OCI-LY3 (cell line): ENCODE measurements around the gene KCNS1.

Experiments used
- H2AFZ ChIP-seq: fragments of 200-600, 300-600 bp; shearing (Covaris generic); 2 replicates; pipeline ENCODE4 v1.6.0; 2014; ENCODE audit warnings: antibody characterized with exemption, low read depth, low read length
- H3K27ac ChIP-seq: fragments of 200-600, 300-600 bp; sonication (generic); 2 replicates; pipeline ENCODE4 v1.5.1; 2014; ENCODE audit warnings: mild to moderate bottlenecking, low read length, moderate library complexity, mixed read lengths
- H3K27me3 ChIP-seq: fragments of 200-600, 300-600 bp; sonication (generic); 2 replicates; pipeline ENCODE4 v1.6.1; 2014; ENCODE audit warnings: low read depth, low read length, mixed read lengths
- H3K36me3 ChIP-seq: fragments of 200-600, 300-600 bp; sonication (generic); replicated peaks from 2 replicates; pipeline ENCODE3; 2014; ENCODE audit warnings: low read depth, low read length, mixed read lengths
- H3K4me1 ChIP-seq: fragments of 300-600, 200-600 bp; sonication (generic); 2 replicates; pipeline ENCODE4 v1.6.1; 2014; ENCODE audit warnings: low read length, mixed read lengths
- H3K4me2 ChIP-seq: fragments of 200-600, 300-600 bp; sonication (generic); 2 replicates; pipeline ENCODE4 v1.6.1; 2014; ENCODE audit warnings: low read length, mixed read lengths
- H3K4me3 ChIP-seq: fragments of 300-600, 200-600 bp; sonication (generic); 2 replicates; pipeline ENCODE4 v1.5.1; 2014; ENCODE audit warnings: antibody characterized with exemption, mild to moderate bottlenecking, low read length, moderate library complexity
- H3K79me2 ChIP-seq: fragments of 300-600, 200-600 bp; shearing (Covaris generic); 2 replicates; pipeline ENCODE4 v1.6.1; 2014; ENCODE audit warnings: mild to moderate bottlenecking, low read length, mixed read lengths
- H3K9ac ChIP-seq: fragments of 300-600, 200-600 bp; shearing (Covaris generic); 2 replicates; pipeline ENCODE4 v1.6.0; 2014; ENCODE audit warnings: mild to moderate bottlenecking, low read length, moderate library complexity
- H3K9me3 ChIP-seq: fragments of 200-600, 300-600 bp; shearing (Covaris generic); 2 replicates; pipeline ENCODE4 v1.6.1; 2014; ENCODE audit warnings: low read length, mixed read lengths; ENCODE audit not compliant: insufficient read depth
- H4K20me1 ChIP-seq: fragments of 200-600, 300-600 bp; sonication (generic); 2 replicates; pipeline ENCODE4 v1.6.1; 2016; ENCODE audit warnings: low read length, mixed read lengths; ENCODE audit not compliant: insufficient read depth
- EZH2phosphoT487 ChIP-seq: fragments of 200-600 bp; shearing (Covaris generic); IDR thresholded peaks from 2 replicates; pipeline ENCODE4 v1.6.1; 2018; ENCODE audit warnings: antibody characterized with exemption, mixed run types, low read depth
- TF ChIP-seq, protein P1 (sequence below): fragments of 200-600, 300-600 bp; sonication (generic); IDR thresholded peaks from 2 replicates; pipeline ENCODE4 v1.5.1; 2014; ENCODE audit warnings: antibody characterized with exemption, low read length, low read depth

The KCNS1 gene

DNA sequence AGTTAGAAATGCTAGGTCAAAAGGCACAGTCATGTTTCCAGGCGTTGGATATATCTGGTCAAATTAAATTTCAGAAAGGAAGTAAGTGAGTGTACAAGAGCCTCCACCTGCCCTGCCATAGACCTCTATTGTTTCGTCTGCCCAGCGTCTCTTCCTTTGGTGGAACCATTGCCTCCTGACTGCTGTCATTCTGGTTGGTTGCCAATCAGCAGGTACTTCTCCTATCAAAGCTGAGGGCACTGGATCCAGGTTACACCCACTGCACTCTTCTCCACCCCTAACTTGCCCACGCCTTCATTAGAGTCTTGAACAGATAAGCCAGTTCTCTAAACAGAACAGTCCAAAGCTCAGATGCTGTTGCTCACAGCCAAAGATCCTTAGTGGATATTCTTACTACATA, 16.7 kb upstream of the KCNS1 start:
- H3K9ac ChIP-seq: no peak overlapping the region
- no peaks in the 10 kb centered on the region for H3K9me3 ChIP-seq
- H3K79me2 ChIP-seq: no peaks in the 10 kb centered on the region
- no peaks in the 10 kb centered on the region for H4K20me1 ChIP-seq
- peaks cover 10% of the 10 kb centered on the region for H3K4me1 ChIP-seq
- no peak overlapping the region for H3K4me3 ChIP-seq
- no peak overlapping the region for H2AFZ ChIP-seq
- H3K36me3 ChIP-seq: no peaks in the 10 kb centered on the region
- H3K4me2 ChIP-seq: no peak overlapping the region
- TF ChIP-seq, protein P1, sequence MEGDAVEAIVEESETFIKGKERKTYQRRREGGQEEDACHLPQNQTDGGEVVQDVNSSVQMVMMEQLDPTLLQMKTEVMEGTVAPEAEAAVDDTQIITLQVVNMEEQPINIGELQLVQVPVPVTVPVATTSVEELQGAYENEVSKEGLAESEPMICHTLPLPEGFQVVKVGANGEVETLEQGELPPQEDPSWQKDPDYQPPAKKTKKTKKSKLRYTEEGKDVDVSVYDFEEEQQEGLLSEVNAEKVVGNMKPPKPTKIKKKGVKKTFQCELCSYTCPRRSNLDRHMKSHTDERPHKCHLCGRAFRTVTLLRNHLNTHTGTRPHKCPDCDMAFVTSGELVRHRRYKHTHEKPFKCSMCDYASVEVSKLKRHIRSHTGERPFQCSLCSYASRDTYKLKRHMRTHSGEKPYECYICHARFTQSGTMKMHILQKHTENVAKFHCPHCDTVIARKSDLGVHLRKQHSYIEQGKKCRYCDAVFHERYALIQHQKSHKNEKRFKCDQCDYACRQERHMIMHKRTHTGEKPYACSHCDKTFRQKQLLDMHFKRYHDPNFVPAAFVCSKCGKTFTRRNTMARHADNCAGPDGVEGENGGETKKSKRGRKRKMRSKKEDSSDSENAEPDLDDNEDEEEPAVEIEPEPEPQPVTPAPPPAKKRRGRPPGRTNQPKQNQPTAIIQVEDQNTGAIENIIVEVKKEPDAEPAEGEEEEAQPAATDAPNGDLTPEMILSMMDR: no peak
- TF ChIP-seq EZH2phosphoT487: no peak
- H3K27me3 ChIP-seq: no peaks in the 10 kb centered on the region
- H3K27ac ChIP-seq: no peak overlapping the region

DNA sequence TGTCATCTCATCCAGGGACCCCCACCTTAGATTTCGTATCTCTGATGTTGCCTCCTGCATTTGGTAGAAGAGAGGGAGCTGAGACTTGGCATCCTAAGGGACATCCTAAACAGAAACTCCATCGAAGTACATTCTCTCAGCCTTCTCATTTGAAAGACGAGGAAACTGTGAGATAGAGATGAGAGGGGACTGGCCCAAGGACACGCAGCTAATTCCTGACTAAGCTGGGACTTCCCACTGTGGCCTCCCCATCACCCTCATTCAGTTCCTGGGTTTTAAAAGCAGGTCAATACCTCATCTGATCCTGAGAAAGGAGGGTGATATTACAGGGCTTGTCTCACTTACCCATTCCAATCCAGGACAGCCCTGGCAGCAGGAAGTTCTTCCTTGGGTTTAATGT, 14.9 kb upstream of the KCNS1 start:
- Histone ChIP-seq H3K27me3 (no peaks in the 10 kb centered on the region), H2AFZ (no peak overlapping the region), H4K20me1 (no peaks in the 10 kb centered on the region), H3K9me3 (no peaks in the 10 kb centered on the region), H3K9ac (no peak overlapping the region), H3K79me2 (no peaks in the 10 kb centered on the region), H3K36me3 (no peaks in the 10 kb centered on the region), H3K4me2 (no peak overlapping the region), H3K4me3 (no peak overlapping the region), H3K27ac (no peak overlapping the region), H3K4me1 (peaks cover 10% of the 10 kb centered on the region)
- TF ChIP-seq, protein P1: no peak
- TF ChIP-seq EZH2phosphoT487: no peak

DNA sequence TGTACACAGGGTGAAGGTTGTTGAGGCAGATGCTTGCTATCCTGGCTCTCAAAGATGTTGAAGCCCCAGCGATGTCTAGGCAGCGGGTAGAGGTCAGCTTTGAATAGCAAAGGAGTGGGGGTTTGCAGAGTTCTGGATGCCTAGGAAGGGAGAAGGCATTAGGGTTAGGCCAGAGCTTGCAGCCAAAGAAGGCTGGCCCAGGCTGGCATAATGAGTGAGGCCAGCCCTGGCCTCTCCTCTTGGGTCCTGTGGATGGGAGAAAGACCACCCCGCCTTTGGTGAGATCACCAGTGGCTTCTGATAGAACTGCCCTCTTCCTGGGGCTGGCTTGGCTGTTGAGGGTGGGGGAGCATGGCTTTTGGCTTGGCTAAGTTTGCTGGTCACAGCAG, 14.5 kb upstream of the KCNS1 start:
- no peaks in the 10 kb centered on the region for H3K36me3 ChIP-seq
- H3K4me2 ChIP-seq: no peak overlapping the region; the same call in 1 of the 2 replicates
- no peak overlapping the region for H3K4me3 ChIP-seq
- no peaks in the 10 kb centered on the region for H3K79me2 ChIP-seq
- TF ChIP-seq EZH2phosphoT487: no peak
- TF ChIP-seq, protein P1: no peak
- no peak overlapping the region for H3K9ac ChIP-seq
- no peaks in the 10 kb centered on the region for H4K20me1 ChIP-seq
- H3K27ac ChIP-seq: no peak overlapping the region
- no peaks in the 10 kb centered on the region for H3K9me3 ChIP-seq
- H3K27me3 ChIP-seq: no peaks in the 10 kb centered on the region
- peaks cover 10% of the 10 kb centered on the region for H3K4me1 ChIP-seq
- H2AFZ ChIP-seq: no peak overlapping the region

DNA sequence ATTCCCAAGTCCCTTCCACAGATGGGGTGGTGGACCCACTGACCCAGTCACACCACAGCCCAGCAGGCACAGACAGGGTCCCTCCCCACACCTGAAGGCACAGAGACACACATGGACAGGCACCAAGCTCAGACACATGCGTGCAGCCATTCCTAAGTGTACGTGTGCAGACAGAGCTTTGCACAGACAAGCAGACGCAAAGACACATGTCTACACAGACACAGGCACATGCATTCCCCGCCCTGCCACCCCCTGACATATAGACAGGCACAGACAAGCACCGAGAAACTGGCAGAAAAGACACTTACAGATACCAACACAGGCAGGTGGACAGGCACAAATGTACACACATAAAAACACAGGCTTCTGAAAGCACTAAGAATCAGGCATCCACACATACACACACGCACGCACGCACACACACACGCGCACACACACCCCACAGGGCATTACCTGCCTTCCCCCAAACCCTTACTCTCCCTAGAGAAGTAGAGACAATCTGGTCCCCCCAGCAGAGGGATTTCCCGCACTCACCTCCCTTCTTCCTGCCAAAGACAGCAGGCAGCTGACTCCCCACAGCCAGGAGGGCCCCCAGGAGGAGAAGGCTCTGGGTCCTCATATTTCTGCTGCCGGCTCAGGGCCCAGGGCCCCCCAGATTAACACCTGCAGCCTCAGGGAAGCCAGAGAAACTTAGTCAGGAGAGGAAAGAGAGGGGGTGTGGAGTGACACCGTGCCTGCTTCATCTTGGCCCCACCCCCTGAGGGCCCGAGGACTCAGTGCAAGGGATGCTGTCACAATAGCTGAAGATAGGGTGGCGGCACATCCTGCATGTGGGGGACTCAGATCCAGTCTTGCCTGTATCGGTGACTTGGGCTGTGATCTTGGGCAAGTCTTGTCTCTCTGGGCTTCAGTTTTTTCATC, 13.8 kb upstream of the KCNS1 start, which contains the start of gene WFDC5:
WFDC5 (minus strand) TSS at position 710 of the 921 bp plus-strand sequence; CDS start at position 619, 91 bp downstream.
- no peaks in the 10 kb centered on the region for H3K27me3 ChIP-seq
- no peaks in the 10 kb centered on the region for H4K20me1 ChIP-seq
- H3K9ac ChIP-seq: no peak within 1 kb of the TSS
- H3K27ac ChIP-seq: no peak within 1 kb of the TSS
- H3K79me2 ChIP-seq: no peaks in the 10 kb centered on the region
- peaks cover 10% of the 10 kb centered on the region for H3K4me1 ChIP-seq
- H3K4me2 ChIP-seq: no peak within 1 kb of the TSS; the same call in 1 of the 2 replicates
- no peaks in the 10 kb centered on the region for H3K36me3 ChIP-seq
- H3K9me3 ChIP-seq: no peaks in the 10 kb centered on the region
- H2AFZ ChIP-seq: no peak within 1 kb of the TSS
- TF ChIP-seq, protein P1: no peak
- no peak for TF ChIP-seq EZH2phosphoT487
- no peak within 1 kb of the TSS for H3K4me3 ChIP-seq
